COLO668 (cell line): ENCODE measurements around the gene TJAP1.
A peak's percentile ranks its signal among the peaks of the same experiment; 100 is the strongest.
"Not testable (repeated sequence)": the region's sequence is repeated elsewhere in the genome, so short reads cannot be mapped to it uniquely, and the experiment has no call there.

ENCODE experiments used
- DNase-seq: peaks from one replicate; lab custom pipeline; 2025; ENCODE audit not compliant: unreplicated experiment; lab: John Stamatoyannopoulos, UW

The TJAP1 gene

DNA sequence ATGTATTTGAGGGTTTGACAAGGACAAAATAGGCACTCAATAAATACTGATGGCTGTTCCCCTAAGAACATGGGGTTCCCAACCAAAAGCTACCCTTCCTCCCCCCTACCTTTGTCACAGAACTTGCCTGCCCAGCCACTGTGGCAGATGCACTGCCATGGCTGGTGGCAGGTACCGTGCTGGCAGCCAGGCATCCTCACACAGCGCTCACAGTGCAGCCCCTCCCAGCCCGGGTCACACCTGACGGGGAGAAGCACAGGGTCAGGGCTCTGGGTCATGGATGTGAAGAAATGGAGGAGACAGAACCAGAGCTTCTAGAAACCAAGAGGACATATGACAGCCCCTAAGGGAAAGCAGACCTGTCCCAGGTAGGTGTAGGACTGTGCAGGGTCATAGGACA, 24.5 kb upstream of the TJAP1 start:
- no peak for DNase-seq

DNA sequence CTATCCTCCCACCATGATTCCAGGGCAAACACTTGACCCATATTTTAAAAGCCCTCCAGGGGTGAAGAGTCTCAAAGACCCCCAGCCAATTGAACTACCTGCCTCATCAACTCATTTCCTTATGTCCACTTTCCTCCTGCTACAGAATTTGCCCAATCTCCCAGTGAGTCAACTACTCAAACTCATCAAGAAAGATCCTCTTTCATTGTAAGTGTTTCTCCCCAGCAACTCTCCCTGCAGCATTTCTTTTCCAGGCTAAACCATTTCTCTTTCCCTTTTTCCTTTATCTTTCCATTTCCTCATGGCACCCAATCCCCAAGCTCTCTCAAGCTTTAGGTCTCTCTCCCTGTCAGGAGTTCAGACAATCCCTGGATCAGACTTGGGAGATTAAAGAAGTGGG, 23.5 kb upstream of the TJAP1 start:
- DNase-seq, result no peak

DNA sequence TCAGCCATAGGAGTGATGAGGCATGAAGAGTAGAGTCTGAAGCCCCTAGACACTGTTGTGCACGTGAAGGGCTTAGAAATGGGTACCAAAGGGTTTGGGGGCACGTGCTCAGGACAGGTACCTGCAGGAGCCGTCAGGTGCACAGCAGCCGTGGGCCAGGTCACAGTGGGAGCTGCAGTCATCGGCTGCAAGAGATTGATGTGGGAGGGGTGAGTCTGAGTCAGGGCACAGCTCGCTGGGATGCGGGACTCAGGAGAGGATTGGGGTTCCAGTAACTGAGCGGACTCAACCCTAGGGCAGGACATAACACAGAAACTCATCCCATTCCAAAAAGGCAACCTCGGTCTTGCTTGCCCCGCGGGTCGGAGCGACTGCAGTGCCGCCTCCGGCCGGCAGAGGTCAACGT, 23.1 kb upstream of the TJAP1 start:
- DNase-seq, result peak; percentile 64

DNA sequence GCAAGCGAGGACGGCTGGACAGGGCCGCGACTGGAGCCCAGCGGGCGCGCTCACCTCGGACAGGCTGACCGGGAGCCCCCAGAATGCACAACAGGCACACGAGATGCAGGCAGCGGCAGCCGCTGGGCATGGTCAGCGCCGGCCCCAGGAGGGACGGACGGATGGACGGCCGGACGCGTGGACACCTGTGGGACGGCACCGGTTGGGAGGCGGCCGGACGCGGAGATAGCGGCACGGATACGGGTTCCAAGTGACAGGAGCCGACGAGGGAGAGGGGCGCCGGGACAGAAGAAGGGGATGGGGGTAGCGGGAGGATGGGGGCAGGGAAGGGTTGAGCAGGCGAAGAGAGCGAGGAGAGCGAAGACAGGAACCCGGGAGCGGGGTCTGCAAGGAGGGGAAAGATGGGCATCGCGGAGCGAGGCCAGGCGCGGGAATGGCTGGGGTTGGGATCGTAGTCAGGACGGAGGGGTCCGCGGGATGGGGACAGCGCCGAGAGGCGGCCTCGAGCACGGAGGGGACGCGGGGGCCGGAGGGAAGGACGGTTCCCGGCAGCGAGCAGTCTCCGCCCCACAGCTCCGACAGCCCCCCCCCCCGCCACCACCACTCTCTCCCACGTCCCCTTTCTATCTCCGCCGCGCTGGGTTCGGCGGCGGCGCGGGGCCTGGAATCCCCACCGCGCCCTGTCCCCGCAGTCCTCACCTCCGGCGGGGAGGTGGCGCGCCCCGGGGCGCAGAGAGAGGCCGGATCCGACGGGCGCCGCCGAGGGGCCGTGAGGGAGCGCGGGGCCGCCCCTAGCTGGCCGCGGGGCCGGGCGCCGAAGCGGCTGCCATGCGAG, 22.5 kb upstream of the TJAP1 start:
- peak; percentile 26 for DNase-seq

DNA sequence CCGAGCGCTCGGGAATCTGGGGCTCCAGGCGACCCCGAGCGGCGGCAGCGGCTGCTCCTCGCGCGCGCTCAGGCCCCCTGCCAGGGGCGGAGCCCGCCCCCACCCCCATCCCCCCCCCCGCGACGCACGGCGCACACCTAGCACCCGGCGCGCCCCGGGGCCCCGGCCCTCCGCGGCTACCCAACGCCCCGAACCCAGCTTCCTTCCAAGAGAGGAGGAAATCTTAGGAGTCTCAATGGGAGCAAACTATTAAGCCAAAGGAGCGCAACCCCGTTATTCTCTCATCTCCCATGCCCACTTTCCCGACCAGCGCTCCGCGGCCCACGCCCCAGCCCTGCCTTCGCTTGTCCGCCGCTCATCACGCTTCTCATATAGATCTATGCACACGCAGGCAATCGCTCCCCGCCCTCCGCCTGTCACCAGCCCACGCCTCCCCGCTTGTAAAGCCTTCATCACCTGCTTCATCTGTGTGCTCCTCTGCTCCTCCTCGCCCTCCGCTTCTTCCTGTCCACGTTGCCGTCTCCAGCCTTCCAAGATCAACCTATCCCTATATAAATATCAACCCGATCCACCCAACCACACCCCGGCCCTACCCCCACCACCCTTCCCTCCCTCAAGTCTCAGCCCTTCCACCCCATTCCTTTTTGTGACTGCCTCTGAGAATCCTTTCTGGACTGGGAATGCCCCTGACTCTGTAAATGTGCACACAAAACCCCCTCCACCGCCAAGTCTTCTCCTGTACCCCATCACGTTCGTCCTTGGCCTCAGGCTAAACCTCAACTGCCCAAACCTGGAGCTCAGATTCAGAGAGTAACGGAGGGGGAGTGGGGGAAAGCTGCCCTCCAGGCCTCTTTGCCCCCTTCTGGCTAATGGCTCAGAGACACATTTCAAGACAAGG, 21.6 kb upstream of the TJAP1 start, which contains the start of gene DLK2:
DLK2 (minus strand) TSS at position 18 of the 898 bp plus-strand sequence. CDS start 723 bp downstream, outside the sequence.
- peak; percentile 38 for DNase-seq

DNA sequence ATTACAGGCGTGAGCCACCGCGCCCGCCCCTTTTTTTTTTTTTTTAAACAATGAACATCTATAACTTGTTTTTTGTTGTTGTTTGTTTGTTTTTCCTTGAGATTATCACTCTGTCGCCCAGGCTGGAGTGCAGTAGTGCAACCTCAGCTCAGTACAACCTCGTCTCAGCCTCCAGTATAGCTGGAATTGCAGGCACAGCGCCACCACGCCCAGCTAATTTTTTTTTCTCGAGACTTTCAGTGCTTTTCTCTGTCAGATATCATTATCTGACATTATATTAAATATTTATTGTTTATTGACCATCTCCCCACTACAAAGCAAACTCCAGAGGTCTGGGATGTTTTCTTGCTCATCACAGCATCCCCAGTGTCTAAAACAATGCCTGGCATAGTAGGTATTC, 19.7 kb upstream of the TJAP1 start:
- DNase-seq, result no peak

DNA sequence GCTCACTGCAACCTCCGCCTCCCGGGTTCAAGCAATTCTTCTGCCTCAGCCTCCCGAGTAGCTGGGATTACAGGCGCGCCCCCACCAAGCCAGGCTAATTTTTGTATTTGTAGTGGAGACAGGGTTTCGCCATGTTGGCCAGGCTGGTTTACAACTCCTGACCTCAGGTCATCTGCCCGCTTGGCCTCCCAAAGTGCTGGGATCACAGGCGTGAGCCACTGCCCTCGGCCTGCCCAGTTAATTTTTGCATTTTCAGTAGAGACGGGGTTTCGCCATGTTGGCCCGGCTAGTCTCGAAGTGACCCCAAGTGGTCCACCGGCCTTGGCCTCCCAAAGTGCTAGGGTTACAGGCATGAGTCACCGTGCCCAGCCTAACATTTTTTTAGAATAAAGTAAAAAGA, 19.2 kb upstream of the TJAP1 start:
- not testable (repeated sequence) for DNase-seq

DNA sequence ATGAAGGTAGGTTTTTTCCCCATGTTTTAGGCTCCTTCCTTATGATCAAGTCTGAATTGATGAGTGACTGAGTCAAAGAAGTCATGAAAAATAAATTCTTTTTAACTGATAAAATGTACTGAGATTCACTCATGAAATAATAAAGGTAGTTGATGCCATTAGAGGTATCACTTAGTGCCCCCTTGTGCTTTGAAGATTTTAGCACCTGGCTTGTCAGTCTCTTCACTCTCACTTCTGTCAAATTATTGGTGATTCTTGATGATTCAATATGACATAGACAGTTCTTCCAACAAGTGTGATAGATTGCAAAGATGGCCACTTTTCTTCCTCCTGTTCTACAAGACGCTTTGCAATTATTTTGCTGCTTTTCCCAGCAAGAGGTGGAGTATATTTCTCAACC, 17.8 kb upstream of the TJAP1 start:
- DNase-seq, result no peak

DNA sequence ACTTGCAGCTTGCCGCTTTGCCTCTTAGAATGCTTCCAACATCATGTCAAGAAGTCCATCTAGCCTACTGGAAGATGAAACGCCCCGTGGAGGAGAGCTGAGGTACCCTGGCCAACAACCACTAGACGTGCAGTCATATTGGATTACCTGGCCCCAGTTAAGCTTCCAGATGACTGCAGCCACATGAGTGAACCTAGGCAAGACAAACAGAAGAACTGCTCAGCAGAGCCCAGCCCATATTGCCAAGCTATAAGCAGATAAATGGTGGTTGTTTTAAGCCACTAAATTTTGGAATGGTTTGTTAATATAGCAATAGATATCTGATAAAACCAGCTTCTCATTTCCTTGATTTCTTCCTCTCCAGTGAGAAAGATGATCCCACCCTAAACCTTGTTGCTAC, 17.3 kb upstream of the TJAP1 start:
- DNase-seq, result no peak

DNA sequence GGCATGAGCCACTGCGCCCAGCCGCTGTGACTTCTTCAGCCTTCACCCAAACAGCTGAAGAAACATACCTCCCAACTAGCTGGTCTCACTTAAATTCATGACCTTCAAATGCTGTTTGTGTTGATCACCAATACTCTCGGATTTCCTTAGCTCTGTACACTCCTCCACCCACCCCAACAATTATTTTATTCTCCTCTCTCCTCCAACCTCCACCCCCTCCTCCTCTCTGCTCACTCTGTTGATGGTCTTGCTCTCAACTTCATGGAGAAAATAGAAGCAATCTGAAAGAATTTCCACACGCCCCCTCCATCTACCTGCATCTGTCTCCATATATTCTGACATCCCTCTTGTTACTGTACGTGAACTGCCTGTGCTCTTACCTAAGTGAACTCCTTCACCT, 15.4 kb upstream of the TJAP1 start:
- no peak for DNase-seq

DNA sequence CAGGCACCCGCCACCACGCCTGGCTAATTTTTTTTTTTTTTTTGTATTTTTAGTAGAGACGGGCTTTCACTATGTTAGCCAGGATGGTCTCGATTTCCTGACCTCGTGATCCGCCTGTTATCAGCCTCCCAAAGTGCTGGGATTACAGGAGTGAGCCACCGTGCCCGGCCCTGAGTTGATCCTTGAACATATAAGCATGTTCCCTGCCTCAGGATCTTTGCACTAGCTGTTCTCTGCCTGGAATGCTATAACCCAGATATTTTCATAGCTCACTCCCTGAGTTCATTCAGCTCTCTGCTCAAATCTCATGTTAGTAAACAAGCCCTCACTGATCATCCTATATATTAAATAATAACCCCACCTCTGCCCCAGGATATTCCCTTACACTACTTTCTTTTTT, 13.0 kb upstream of the TJAP1 start:
- no peak for DNase-seq

DNA sequence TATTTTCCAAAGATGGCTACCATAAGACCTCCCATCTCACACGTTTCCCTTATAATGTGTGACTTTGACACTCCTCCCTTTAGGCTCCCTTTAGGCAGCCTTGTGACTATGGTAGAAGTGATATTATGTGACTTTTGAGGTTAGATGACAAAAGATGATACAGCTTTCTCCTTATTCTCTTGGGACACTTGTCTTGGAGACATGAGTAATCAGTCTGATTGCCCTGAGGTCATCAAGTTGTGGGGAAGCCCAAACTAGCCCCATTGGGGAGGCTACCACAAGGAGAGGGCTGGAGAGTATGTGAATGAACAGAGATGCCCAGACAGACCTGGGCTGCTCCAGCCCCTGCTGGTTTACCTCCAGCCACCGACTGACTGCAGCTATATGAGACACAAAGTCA, 11.4 kb upstream of the TJAP1 start:
- no peak for DNase-seq

DNA sequence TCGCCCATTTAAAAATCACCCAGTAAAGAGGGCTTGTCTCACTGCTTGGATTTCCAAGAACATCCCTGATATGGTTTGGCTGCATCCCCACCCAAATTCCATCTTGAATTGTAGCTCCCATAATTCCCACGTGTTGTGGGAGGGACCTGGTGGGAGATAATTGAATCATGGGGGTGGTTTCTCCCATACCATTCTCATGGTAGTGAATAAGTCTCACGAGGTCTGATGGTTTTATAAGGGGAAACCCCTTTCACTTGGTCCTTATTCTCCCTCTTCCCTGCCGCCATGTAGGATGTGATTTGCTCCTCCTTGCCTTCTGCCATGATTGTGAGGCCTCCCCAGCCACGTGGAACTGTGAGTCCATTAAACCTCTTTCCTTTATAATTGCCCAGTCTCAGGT, 10.1 kb upstream of the TJAP1 start:
- DNase-seq, result not testable (repeated sequence)

DNA sequence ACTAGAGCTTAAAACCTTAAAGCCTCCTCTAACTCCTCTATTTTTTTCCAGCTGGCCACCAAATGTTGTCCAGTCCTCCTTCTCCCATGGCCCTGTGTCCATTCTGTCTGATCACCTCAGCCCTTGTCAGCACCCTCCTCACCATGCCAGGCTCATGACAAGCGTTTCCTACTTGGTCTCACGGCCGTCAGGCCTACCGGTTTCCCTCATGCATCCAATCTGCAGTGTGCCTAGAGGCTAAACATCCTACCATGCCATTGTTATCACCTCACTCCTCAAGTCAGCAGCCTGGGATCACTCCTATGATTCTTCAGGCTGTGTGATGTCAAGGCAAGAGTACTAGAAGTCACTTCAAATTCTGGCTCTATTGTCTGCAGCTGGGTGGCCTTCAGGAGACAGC, 9.6 kb upstream of the TJAP1 start:
- no peak for DNase-seq

DNA sequence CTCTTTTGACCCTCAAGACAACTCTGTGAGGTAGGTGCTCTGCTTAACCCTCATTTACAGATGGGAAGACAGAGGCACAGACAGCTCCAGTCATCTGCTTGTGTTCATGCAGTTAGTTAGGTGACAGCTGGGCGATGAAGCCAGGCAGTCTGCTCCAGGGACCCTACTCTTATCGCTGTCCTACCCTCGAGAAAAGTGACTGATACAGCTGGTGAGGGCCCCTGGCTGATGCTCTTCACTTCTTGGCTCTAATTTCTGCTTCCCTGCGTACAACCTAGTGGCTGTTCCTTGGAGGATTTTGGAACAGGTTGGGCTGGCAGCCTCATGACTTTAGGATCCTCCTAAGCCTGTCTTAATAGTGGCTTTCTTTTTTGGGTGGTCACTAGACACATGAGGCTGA, 9.1 kb upstream of the TJAP1 start:
- DNase-seq, result no peak

DNA sequence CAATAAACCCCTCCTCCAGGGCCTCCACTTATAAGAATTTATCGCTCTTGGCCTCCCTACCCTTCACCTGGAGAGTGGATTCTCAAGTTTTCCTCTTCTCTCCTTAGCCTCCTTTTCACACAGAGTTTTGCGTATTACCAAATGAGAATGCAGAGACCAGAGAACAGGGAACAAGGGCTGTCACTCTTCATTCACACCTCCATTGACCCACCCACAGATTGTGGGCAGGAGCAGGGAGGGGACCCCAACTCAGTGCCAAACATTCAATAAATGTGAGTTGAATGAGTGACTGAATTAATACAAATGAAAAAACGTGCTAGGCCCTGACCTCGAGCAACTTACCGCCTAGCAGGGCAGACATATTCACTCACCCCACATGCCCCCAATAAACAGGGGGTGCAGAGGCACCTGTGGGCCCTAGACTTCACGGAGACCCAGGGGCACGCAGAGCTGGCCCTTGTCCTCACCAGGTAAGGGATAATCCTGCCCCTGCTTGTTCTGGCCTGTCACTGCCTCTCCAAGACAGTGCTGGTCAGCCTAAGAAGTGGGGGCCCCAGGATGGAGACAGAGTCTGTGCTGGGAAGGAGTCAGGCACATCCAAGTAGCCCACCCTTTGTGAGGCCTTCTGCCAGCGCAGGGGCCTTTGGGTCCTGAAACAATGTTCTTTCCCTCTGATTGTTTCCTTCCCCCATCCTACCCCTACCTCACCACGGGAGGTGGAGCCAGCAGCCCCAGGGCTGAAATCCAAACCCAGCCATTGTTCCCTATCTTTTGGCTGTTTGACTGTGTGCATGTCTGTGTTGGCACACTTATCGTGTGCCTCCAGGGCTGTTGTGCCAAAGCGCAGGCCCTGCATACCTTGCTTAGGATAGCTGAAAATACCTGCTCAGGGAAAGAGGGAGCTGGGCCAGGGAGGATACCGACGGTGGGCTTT, 8.4 kb upstream of the TJAP1 start:
- peak; percentile 1 for DNase-seq

DNA sequence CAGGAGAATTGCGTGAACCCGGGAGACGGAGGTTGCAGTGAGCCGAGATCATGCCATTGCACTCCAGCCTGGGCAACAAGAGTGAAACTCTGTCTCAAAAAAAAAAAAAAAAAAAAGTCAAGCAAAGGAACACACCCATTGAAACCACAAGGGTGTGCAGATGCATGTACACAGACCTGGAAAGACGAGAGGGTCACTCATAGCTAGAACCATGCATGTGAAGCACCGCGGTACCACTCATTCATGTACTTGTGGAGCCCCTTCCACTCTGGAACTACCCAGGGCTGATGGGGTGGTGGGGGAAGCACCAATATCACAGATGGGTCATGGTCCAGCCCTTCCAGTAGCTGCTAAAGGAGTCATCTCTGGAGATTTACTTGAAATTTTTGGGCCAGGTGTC, 7.4 kb upstream of the TJAP1 start:
- DNase-seq, result no peak

DNA sequence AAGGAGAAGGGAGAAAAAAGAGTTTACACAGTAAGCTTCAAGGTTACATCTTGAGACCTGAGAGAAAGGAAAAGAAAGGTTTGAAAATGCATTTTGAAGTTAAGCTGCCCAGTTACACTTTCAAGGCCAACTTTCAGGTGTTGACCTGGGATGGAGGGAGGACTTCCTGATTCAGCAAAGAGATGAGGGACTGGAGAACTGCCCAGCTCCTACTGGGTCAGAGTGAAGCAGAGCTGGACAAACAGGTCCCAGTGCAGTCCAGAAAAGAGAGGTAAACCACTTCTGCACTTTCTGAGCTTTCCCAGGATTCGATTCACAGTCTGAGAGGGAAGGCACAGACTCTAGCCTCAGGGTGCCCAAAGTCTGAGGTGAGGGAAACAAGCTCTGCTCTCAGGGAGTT, 6.0 kb upstream of the TJAP1 start:
- no peak for DNase-seq

DNA sequence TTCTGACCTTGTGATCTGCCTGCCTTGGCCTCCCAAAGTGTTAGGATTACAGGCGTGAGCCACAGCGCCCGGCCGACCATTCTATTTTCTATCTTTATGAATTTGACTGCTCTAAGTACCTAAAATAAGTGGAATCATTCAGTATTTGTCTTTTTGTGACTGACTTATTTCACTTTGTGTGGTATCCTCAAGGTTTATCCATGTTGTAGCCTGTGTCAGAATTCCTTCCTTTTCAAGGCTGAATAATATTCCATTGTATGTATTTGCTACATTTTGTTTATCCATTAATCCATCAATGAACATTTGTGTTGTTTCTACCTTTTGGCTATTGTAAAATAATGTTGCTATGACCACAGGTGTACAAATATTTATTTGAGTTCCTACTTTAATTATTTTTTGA, 4.9 kb upstream of the TJAP1 start:
- no peak for DNase-seq

DNA sequence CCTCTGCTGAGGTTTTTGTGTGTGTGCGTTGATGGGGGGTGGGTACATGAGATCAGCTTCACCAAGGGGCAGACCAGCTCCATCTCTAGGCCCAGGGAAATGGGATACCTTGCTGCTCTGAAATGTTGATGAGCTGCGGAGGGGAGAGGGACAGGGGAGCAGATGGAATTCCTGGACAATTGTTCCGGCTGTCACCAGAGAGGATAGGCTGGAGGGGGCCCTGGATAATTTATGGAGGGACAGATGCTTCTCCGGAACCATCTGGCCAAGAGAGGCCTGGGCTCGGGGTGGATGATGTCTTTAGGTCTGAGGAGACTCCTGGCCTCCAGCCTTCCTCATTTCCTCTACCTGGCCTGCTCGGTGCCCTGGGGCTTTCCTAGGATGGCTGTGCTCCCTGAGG, 1.9 kb upstream of the TJAP1 start:
- DNase-seq, result no peak

DNA sequence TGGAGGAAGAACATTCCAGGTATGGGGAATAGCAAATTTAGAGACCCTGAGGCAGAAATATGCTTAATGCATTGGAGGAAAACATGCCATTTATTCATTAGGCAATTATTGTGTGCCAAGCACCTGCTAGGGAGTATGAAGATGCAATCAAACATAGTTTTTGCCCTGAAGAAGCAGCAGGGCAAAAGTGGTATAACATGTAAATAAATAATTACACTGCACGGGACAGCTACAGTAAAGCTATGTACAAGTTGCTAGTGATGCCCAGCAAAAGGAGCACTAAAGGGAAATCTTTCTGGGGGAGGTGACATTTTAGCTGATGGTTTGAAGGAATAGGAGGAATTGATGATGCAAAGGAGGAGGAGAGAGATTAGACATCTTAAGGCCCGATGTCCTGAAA, 624 bp upstream of the TJAP1 start:
- no peak for DNase-seq
